Measurements from ENCODE around the gene KLHL40.
"Not testable (repeated sequence)": the region's sequence is repeated elsewhere in the genome, so short reads cannot be mapped to it uniquely, and the experiment has no call there.

The KLHL40 gene

DNA sequence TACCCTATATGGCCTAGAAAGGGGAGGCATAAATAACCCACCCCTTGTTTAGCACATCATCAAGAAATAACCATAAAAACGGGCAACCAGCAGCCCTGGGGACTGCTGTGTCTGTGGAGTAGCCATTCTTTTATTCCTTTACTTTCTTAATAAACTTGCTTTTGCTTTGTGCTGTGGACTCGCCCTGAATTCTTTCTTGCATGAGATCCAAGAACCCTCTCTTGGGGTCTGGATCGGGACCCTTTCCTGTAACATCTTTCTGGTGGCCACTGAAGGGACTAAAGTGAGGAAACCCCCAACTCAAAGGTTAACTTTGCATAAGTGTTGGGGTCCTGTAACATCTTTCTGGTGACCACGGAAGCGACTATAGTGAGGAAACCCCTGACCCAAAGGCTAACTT lies 33.0 kb downstream of the KLHL40 start:
- Histone ChIP-seq H3K4me3 (ENCODE audit: severe bottlenecking) (no peak overlapping the region), H3K4me1 (ENCODE audit: insufficient read depth, poor library complexity, severe bottlenecking) (no peaks in the 10 kb centered on the region), H3K9me3 (ENCODE audit: severe bottlenecking) (no peaks in the 10 kb centered on the region), H3K27ac (ENCODE audit: poor library complexity, severe bottlenecking) (no peak overlapping the region), H3K36me3 (ENCODE audit: low read depth) (no peaks in the 10 kb centered on the region), H3K27me3 (ENCODE audit: insufficient read depth, poor library complexity, severe bottlenecking) (no peaks in the 10 kb centered on the region)
- TF ChIP-seq, protein P1, sequence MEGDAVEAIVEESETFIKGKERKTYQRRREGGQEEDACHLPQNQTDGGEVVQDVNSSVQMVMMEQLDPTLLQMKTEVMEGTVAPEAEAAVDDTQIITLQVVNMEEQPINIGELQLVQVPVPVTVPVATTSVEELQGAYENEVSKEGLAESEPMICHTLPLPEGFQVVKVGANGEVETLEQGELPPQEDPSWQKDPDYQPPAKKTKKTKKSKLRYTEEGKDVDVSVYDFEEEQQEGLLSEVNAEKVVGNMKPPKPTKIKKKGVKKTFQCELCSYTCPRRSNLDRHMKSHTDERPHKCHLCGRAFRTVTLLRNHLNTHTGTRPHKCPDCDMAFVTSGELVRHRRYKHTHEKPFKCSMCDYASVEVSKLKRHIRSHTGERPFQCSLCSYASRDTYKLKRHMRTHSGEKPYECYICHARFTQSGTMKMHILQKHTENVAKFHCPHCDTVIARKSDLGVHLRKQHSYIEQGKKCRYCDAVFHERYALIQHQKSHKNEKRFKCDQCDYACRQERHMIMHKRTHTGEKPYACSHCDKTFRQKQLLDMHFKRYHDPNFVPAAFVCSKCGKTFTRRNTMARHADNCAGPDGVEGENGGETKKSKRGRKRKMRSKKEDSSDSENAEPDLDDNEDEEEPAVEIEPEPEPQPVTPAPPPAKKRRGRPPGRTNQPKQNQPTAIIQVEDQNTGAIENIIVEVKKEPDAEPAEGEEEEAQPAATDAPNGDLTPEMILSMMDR (IDR thresholded peaks at IDR 0.05; ENCODE audit: poor library complexity, severe bottlenecking): no peak
- DNase-seq (ENCODE audit: low spot score): no peak
- no peak for ATAC-seq (ENCODE audit: low read depth)

DNA sequence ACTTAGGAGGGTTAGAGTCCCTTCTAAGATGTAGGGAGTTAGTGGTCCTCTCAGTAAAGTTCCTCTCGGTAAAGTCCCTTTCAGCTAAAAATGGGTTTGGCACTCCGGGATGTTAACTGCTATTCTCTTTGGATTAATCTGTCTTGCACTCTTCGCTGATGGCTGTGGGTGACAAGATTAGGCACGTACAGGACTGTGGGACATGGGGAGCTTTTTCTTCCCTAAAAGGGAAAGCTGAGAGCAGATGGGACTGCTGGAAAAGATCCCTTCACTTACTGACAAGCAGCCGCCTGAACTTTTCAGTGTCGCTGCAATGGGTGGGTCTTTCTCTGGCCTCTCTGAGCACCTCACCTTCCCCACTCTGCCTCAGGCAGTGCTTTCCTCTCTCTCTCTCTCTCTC lies 33.7 kb downstream of the KLHL40 start:
- no peaks in the 10 kb centered on the region for H3K4me1 ChIP-seq (ENCODE audit: insufficient read depth, poor library complexity, severe bottlenecking)
- DNase-seq (ENCODE audit: low spot score): no peak
- no peaks in the 10 kb centered on the region for H3K36me3 ChIP-seq (ENCODE audit: low read depth)
- TF ChIP-seq, protein P1 (IDR thresholded peaks at IDR 0.05; ENCODE audit: poor library complexity, severe bottlenecking): no peak
- no peak overlapping the region for H3K27ac ChIP-seq (ENCODE audit: poor library complexity, severe bottlenecking)
- no peaks in the 10 kb centered on the region for H3K9me3 ChIP-seq (ENCODE audit: severe bottlenecking)
- ATAC-seq (ENCODE audit: low read depth): no peak
- no peaks in the 10 kb centered on the region for H3K27me3 ChIP-seq (ENCODE audit: insufficient read depth, poor library complexity, severe bottlenecking)
- no peak overlapping the region for H3K4me3 ChIP-seq (ENCODE audit: severe bottlenecking)

DNA sequence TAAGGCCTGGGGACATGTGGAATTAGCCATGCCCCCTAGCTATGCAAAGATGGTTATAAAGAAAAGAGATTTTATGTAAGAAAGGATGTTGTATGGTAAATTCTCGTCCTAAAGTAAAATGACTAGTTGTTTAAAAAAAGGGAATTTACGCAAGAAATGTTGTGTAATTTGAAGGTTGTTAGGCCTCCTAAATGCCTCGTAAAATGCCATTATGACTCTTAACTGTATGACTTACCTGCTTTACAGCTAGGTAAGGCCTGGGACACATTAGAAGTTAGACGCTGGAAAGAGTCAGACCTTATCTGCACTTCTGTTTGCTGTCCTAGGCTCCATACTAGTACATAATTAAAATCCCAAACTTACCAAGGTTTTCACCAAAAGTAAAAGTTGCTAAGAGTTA lies 34.8 kb downstream of the KLHL40 start:
- no peaks in the 10 kb centered on the region for H3K36me3 ChIP-seq (ENCODE audit: low read depth)
- H3K4me3 ChIP-seq (ENCODE audit: severe bottlenecking): no peak overlapping the region
- H3K4me1 ChIP-seq (ENCODE audit: insufficient read depth, poor library complexity, severe bottlenecking): no peaks in the 10 kb centered on the region
- DNase-seq (ENCODE audit: low spot score) (no peak), ATAC-seq (ENCODE audit: low read depth) (peak; percentile 52; the same call in 2 of the 3 replicates)
- no peaks in the 10 kb centered on the region for H3K27me3 ChIP-seq (ENCODE audit: insufficient read depth, poor library complexity, severe bottlenecking)
- H3K9me3 ChIP-seq (ENCODE audit: severe bottlenecking): no peaks in the 10 kb centered on the region
- TF ChIP-seq, protein P1 (IDR thresholded peaks at IDR 0.05; ENCODE audit: poor library complexity, severe bottlenecking): no peak
- no peak overlapping the region for H3K27ac ChIP-seq (ENCODE audit: poor library complexity, severe bottlenecking)

DNA sequence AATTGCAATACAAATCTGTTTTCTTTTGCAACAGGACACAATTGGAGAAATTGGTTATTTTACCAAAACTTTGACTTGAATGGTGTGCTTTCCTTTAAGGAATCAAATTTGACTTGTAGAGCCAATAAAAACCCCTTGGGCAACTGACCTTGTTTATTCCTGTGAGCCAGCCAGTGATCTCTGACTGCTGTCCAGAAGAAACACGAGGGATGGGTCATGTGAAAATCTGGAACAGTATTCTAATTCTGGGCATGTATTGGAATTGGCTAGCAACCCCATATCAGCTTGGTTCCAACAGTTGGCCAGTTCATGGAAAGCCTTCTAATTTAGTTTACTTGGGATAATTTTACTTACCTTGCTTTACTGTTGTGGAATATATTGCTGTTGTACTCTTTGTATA lies 36.4 kb downstream of the KLHL40 start:
- Histone ChIP-seq H3K36me3 (ENCODE audit: low read depth) (no peaks in the 10 kb centered on the region), H3K27me3 (ENCODE audit: insufficient read depth, poor library complexity, severe bottlenecking) (no peaks in the 10 kb centered on the region), H3K4me1 (ENCODE audit: insufficient read depth, poor library complexity, severe bottlenecking) (no peaks in the 10 kb centered on the region), H3K27ac (ENCODE audit: poor library complexity, severe bottlenecking) (no peak overlapping the region), H3K4me3 (ENCODE audit: severe bottlenecking) (no peak overlapping the region), H3K9me3 (ENCODE audit: severe bottlenecking) (no peaks in the 10 kb centered on the region)
- TF ChIP-seq, protein P1 (IDR thresholded peaks at IDR 0.05; ENCODE audit: poor library complexity, severe bottlenecking): no peak
- ATAC-seq (ENCODE audit: low read depth): no peak
- DNase-seq (ENCODE audit: low spot score): no peak

DNA sequence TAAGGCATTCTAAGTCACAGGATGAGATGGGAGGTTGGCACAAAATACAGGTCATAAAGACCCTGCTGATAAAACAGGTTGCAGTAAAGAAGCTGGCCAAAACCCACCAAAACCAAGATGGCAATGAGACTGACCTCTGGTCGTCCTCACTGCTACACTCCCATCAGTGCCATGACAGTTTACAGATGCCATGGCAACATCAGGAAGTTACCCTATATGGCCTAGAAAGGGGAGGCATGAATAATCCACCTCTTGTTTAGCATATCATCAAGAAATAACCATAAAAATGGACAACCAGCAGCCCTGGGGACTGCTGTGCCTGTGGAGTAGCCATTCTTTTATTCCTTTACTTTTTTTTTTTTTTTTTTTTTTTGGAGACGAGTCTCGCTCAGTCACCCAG lies 37.1 kb downstream of the KLHL40 start:
- not testable (repeated sequence) for H3K27ac ChIP-seq (ENCODE audit: poor library complexity, severe bottlenecking); DNase-seq (ENCODE audit: low spot score); H3K9me3 ChIP-seq (ENCODE audit: severe bottlenecking); H3K36me3 ChIP-seq (ENCODE audit: low read depth); ATAC-seq (ENCODE audit: low read depth); H3K27me3 ChIP-seq (ENCODE audit: insufficient read depth, poor library complexity, severe bottlenecking); H3K4me3 ChIP-seq (ENCODE audit: severe bottlenecking); H3K4me1 ChIP-seq (ENCODE audit: insufficient read depth, poor library complexity, severe bottlenecking)
